K562 (cell line): ENCODE measurements around the gene KRT81. TPM values are rescaled to one million over a fixed set of nuclear protein-coding genes. Genes with fewer than 3 reads are reported as not detected.

Source experiments
- ATAC-seq: fragments of 200-7000 bp; cut with Tn5 transposase; 3 replicates; pipeline ENCODE4 v1.9.1; 2020; ENCODE audit warnings: moderate library complexity
- BruUV-seq: library from RNA; stranded (reverse); fragments of 400-500 nt; replicated peaks from 2 replicates; lab custom pipeline; 2021; lab: Mats Ljungman, UMichigan
- CTCF ChIA-PET: fragments of 300-600 bp; formaldehyde crosslinking; extraction: SDS; loops from one replicate; lab custom pipeline; 2021; ENCODE audit warnings: low intra/inter-chr PET ratio; lab: Yijun Ruan, JAX
- POLR2A ChIA-PET: fragments of 300-600, 350-650 bp; sonication (Branson Sonifier 250); formaldehyde crosslinking; extraction: SDS; loops from one replicate; lab custom pipeline; 2021; ENCODE audit warnings: antibody characterized with exemption, inconsistent platforms; lab: Yijun Ruan, JAX
- DNase-seq, 4 experiments: peaks; one replicate each; pipeline versions ENCODE4 v3.0.0 to v3.0.0-alpha.2; 2011 to 2018; ENCODE audit warnings: low spot score in 3 of 4, mixed read lengths in 3 of 4; ENCODE audit errors: extremely low read depth in 1 of 4
- FAIRE-seq: peaks from 2 replicates; lab custom pipeline; 2011; peaks lifted over from hg19 to GRCh38; lab: Jason Lieb, UNC
- H2AFZ ChIP-seq: 2 replicates; pipeline ENCODE4 v1.6.0; 2011; ENCODE audit warnings: low read depth, low read length, control low read depth, inconsistent platforms
- H3K27ac ChIP-seq: fragments of 200-600 bp; 3 replicates; pipeline ENCODE4 v1.8.0; 2011; ENCODE audit warnings: low read depth, mild to moderate bottlenecking, control low read depth, inconsistent platforms, low read length, moderate library complexity, mixed read lengths; ENCODE audit errors: extremely low read depth
- H3K27me3 ChIP-seq, 2 experiments: fragments of 300-600 bp in 1 of 2; 2 replicates in 1 of 2; 3 replicates in 1 of 2; pipeline versions ENCODE4 v1.6.0 to v1.8.0; 2011; ENCODE audit warnings: inconsistent platforms in 2 of 2, low read length in 2 of 2, mild to moderate bottlenecking in 1 of 2, mixed read lengths in 1 of 2, moderate library complexity in 1 of 2; ENCODE audit not compliant: control insufficient read depth in 2 of 2, insufficient read depth in 2 of 2
- H3K36me3 ChIP-seq: fragments of 300-600 bp; 3 replicates; pipeline ENCODE4 v1.8.0; 2011; ENCODE audit warnings: mild to moderate bottlenecking, low read length, inconsistent platforms; ENCODE audit not compliant: control insufficient read depth, insufficient read depth
- H3K4me1 ChIP-seq, 2 experiments: fragments of 200-600 bp in 1 of 2; replicated peaks in 1 of 2; 2 replicates in 1 of 2; 3 replicates in 1 of 2; pipeline versions ENCODE4 v1.5.1 to v1.8.0; 2011; ENCODE audit warnings: inconsistent platforms in 2 of 2, low read length in 2 of 2, mild to moderate bottlenecking in 1 of 2, mixed read lengths in 1 of 2, moderate library complexity in 1 of 2; ENCODE audit not compliant: control insufficient read depth in 2 of 2, insufficient read depth in 2 of 2
- H3K4me2 ChIP-seq: 2 replicates; pipeline ENCODE4 v1.6.1; 2011; ENCODE audit warnings: low read length, control low read depth, inconsistent platforms, mixed read lengths; ENCODE audit not compliant: insufficient read depth
- H3K4me3 ChIP-seq: fragments of 200-600 bp; sonication (generic), shearing (Covaris generic); 2 replicates; pipeline ENCODE4 v1.5.1; 2016; ENCODE audit warnings: control low read depth, inconsistent platforms
- H3K79me2 ChIP-seq: fragments of 200-600 bp; 3 replicates; pipeline ENCODE4 v1.8.0; 2011; ENCODE audit warnings: low read length, inconsistent platforms; ENCODE audit not compliant: control insufficient read depth, insufficient read depth
- H3K9ac ChIP-seq, 2 experiments: 2 replicates each; pipeline versions ENCODE4 v1.6.0 to v1.6.1; 2011; ENCODE audit warnings: low read depth in 2 of 2, low read length in 2 of 2, control low read depth in 1 of 2, inconsistent platforms in 1 of 2, mild to moderate bottlenecking in 1 of 2, mixed read lengths in 1 of 2; ENCODE audit not compliant: insufficient read depth in 1 of 2
- H3K9me1 ChIP-seq: one replicate; pipeline ENCODE4 v1.6.0; 2011; ENCODE audit warnings: inconsistent platforms, mild to moderate bottlenecking, low read length, moderate library complexity; ENCODE audit not compliant: control insufficient read depth, insufficient read depth
- H3K9me3 ChIP-seq: replicated peaks from 2 replicates; pipeline ENCODE4 v1.5.1; 2011; ENCODE audit warnings: low read depth, low read length, inconsistent platforms; ENCODE audit not compliant: control insufficient read depth, insufficient read depth
- H4K20me1 ChIP-seq: replicated peaks from 2 replicates; pipeline ENCODE4 v1.6.1; 2011; ENCODE audit warnings: low read length, inconsistent platforms, mixed read lengths; ENCODE audit not compliant: control insufficient read depth, insufficient read depth
- AFF1 ChIP-seq, 2 experiments: fragments of 450-650 bp; IDR thresholded peaks; 2 replicates each; pipeline ENCODE4 v1.6.1; 2018; ENCODE audit warnings: mild to moderate bottlenecking in 2 of 2, low read depth in 1 of 2; ENCODE audit not compliant: partially characterized antibody in 2 of 2
- BCL6 ChIP-seq: fragments of 250-450 bp; sonication (Bioruptor Pico); IDR thresholded peaks from 2 replicates; pipeline ENCODE4 v1.4.0; 2020
- CAMTA2 ChIP-seq: fragments of 250-450 bp; sonication (Bioruptor Pico); conservative IDR thresholded peaks from 2 replicates; pipeline ENCODE4 v1.5.1; 2022
- CREM ChIP-seq: IDR thresholded peaks from 2 replicates; pipeline ENCODE4 v1.6.1; 2014; ENCODE audit warnings: antibody characterized with exemption, low read depth
- CTCFL ChIP-seq: IDR thresholded peaks from 2 replicates; pipeline ENCODE4 v1.6.1; 2011; ENCODE audit warnings: borderline replicate concordance, low read depth, mild to moderate bottlenecking, moderate library complexity, low read length; ENCODE audit not compliant: insufficient read depth, poor library complexity, severe bottlenecking
- GATA2 ChIP-seq: sonication (generic); formaldehyde crosslinking; IDR thresholded peaks from 2 replicates; pipeline ENCODE4 v1.4.0; 2020; ENCODE audit warnings: mild to moderate bottlenecking, missing genetic modification reagents
- HEY1 ChIP-seq: fragments of 250-450 bp; sonication (Bioruptor Pico); IDR thresholded peaks from 2 replicates; pipeline ENCODE4 v1.5.0; 2020; ENCODE audit warnings: mild to moderate bottlenecking, moderate library complexity, borderline replicate concordance
- HSF4 ChIP-seq: fragments of 250-450 bp; sonication (Bioruptor Pico); IDR thresholded peaks from 2 replicates; pipeline ENCODE4 v2.1.2; 2022; ENCODE audit warnings: mild to moderate bottlenecking, moderate library complexity, borderline replicate concordance
- JUN ChIP-seq, 2 experiments: sonication (generic) in 1 of 2; formaldehyde crosslinking in 1 of 2; IDR thresholded peaks; 2 replicates each; pipeline versions ENCODE4 v1.6.1 to v1.8.0; 2012 to 2022; ENCODE audit warnings: borderline replicate concordance in 2 of 2, mild to moderate bottlenecking in 2 of 2, improper control_type of control experiment in 1 of 2, low read depth in 1 of 2, low read length in 1 of 2, missing genetic modification reagents in 1 of 2
- NCOA1 ChIP-seq: fragments of 450-650 bp; IDR thresholded peaks from 2 replicates; pipeline ENCODE4 v1.6.1; 2016; ENCODE audit warnings: low read depth
- PHF8 ChIP-seq: fragments of 200-600 bp; sonication (generic); IDR thresholded peaks from 2 replicates; pipeline ENCODE4 v1.6.1; 2012; ENCODE audit warnings: mixed run types, mild to moderate bottlenecking, inconsistent platforms, low read length, moderate library complexity, borderline replicate concordance
- PTBP1 ChIP-seq: fragments of 200-400 bp; formaldehyde crosslinking; IDR thresholded peaks from 2 replicates; pipeline ENCODE4 v1.6.1; 2017; ENCODE audit warnings: low read depth, low read length
- ZNF274 ChIP-seq: IDR thresholded peaks from 2 replicates; pipeline ENCODE4 v1.6.1; 2011; ENCODE audit warnings: low read depth, mild to moderate bottlenecking, low read length, moderate library complexity, borderline replicate concordance
- ZNF717 ChIP-seq: fragments of 250-450 bp; sonication (Bioruptor Pico); IDR thresholded peaks from 2 replicates; pipeline ENCODE4 v1.5.0; 2021
- WGBS: fragments of 100-300 bp; shearing (Covaris generic); methylation state at CpG from one replicate; pipeline ENCODE4 v1.1.6; 2016; ENCODE audit warnings: low coverage, mixed read lengths; ENCODE audit not compliant: insufficient coverage; ENCODE audit errors: missing lambda C conversion rate; 5-methylcytosine and 5-hydroxymethylcytosine counted together
- in situ Hi-C: fragments of 300-500 bp; cut with MboI; formaldehyde crosslinking; loops from 4 replicates; pipeline ENCODE4 v1.15.0; 2018; ENCODE audit warnings: inconsistent platforms, mixed read lengths
- intact Hi-C: fragments of 100-400 bp; cut with micrococcal nuclease; formaldehyde crosslinking; loops from 2 replicates; pipeline ENCODE4 v1.14.2; 2022
- polyA plus RNA-seq, 8 experiments: library from polyadenylated mRNA; depleted of rRNA in 4 of 8; stranded (reverse) in 5 of 8; unstranded in 3 of 8; fragments of >200 nt; fragmentation: Nextera tagmentation in 2 of 8; fragmentation: Illumina TruSeq in 1 of 8; extraction: Ambion mirVana in 2 of 8; extraction: Trizol in 1 of 8; gene quantifications; 2 replicates each; pipeline versions ENCODE4 v1.2.1 to v1.2.3, GENCODE V29; 2011 to 2014; ENCODE audit warnings: inconsistent platforms in 1 of 8, missing spikeins in 1 of 8
- total RNA-seq, 7 experiments: library from RNA; depleted of rRNA in 6 of 7; stranded (reverse); fragments of >200 nt in 6 of 7; fragmentation: Illumina TruSeq in 2 of 7; extraction: Trizol in 2 of 7; gene quantifications; 2 replicates each; pipeline versions ENCODE4 v1.2.1 to v1.2.3, GENCODE V29; 2011 to 2021; ENCODE audit warnings: low replicate concordance in 1 of 7

KRT81 gene
- total and polyA plus RNA-seq, 9 of the 15 experiments (the other 6 are each of a cell fraction or from before 2014, with no cell fraction given) = 0.27 TPM; not detected in 8

- H3K4me1 ChIP-seq = no peaks in the 10 kb centered on the region
- WGBS = 1% methylated on average over 7 of the region's 7 CpGs
- no TSS peak for BruUV-seq
- no peak for TF ChIP-seq BCL6 (CRISPR knock-in tag)
- TF ChIP-seq ZNF717 (CRISPR knock-in tag) = no peak
- TF ChIP-seq CTCFL = no peak
- no peak for TF ChIP-seq ZNF274
- no peak for TF ChIP-seq CAMTA2
- no peak for TF ChIP-seq HEY1
- no peak for TF ChIP-seq JUN (IDR thresholded peaks at IDR 0.05; ENCODE audit: borderline replicate concordance, low read depth, low read length)
- no peak for TF ChIP-seq JUN (CRISPR knock-in tag; IDR thresholded peaks at IDR 0.05; ENCODE audit: borderline replicate concordance)
- no peak for TF ChIP-seq AFF1 (IDR thresholded peaks at IDR 0.05; ENCODE audit: low read depth in 1 of 2, partially characterized antibody in 2 of 2)
- TF ChIP-seq NCOA1 = no peak
- TF ChIP-seq CREM = no peak
- TF ChIP-seq PHF8 = no peak
- no peak for TF ChIP-seq GATA2
- no peak for TF ChIP-seq PTBP1
- no peak for TF ChIP-seq HSF4 (CRISPR knock-in tag)
Observed at GRCh38 chr12:52238916-52239646, 52.3 kb downstream of the KRT81 start.

More at GRCh38 chr12:52238916-52239646, 52.3 kb downstream of the KRT81 start:
- Histone ChIP-seq H3K9ac (no peak overlapping the region), H2AFZ (no peak overlapping the region), H4K20me1 (peaks cover 6% of the 10 kb centered on the region; the same call in 1 of the 2 replicates), H3K79me2 (no peaks in the 10 kb centered on the region), H3K9me1 (no peaks in the 10 kb centered on the region), H3K4me3 (no peak overlapping the region), H3K36me3 (no peaks in the 10 kb centered on the region), H3K27me3 (peaks cover 2 to 48% of the 10 kb centered on the region in 2 experiments; a peak in 4 of 5 replicates), H3K27ac (no peak overlapping the region), H3K4me2 (no peak overlapping the region), H3K9me3 (no peaks in the 10 kb centered on the region)
- in situ Hi-C loops (no loop called here), intact Hi-C loops (no loop called here)
- ATAC-seq (no peak), FAIRE-seq (no peak), DNase-seq (no peak)
- ChIA-PET CTCF (no interaction called here), POLR2A (no interaction called here)
